Measurements from ENCODE around the gene ZPBP2.
"Not testable (repeated sequence)": the region's sequence is repeated elsewhere in the genome, so short reads cannot be mapped to it uniquely, and the experiment has no call there.

ZPBP2 gene

DNA sequence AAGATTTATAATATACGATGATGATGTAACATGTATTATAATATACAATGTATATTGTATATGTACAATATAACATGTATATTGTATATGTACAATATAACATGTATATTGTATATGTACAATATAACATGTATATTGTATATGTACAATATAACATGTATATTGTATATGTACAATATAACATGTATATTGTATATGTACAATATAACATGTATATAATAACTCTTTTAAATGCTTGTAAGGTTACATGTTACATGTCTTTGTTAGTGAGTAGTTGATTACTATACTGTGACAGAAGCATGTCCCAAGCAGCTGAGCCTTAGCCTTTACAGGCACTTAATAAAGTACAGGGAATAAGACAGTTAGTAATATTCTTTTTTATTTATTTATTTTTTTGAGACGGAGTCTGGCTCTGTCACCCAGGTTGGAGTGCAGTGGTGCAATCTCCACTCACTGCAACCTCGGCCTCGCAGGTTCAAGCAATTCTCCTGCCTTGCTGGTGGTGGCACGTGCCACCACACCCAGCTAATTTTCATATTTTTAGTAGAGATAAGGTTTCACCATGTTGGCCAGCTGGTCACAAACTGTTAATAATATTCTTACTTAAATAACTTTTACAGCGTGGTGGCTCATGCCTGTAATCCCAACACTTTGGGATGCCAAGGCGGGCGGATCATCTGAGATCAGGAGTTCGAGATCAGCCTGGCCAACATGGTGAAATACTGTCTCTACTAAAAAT lies 11.9 kb upstream of the ZPBP2 start:
- DNase-seq, result not testable (repeated sequence)

DNA sequence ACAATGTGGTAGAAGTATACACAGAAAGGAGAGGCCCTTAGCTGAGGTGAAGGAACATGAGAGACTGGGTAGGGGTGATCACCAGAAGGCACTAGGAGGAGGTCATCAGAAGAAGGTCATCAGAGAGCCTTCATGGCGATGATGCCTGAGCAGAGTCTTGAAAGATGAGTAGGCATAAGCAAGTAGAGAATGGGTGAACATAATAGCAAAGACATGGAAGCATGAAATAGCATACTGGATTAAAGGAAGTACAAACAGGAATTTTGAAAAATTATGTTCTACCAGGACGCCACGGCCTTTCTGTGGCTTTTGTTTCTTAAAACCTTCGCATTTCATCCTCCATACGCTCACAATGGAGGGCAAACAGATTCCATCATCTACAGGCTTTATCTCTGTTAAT lies 6.8 kb upstream of the ZPBP2 start:
- DNase-seq, result no peak

DNA sequence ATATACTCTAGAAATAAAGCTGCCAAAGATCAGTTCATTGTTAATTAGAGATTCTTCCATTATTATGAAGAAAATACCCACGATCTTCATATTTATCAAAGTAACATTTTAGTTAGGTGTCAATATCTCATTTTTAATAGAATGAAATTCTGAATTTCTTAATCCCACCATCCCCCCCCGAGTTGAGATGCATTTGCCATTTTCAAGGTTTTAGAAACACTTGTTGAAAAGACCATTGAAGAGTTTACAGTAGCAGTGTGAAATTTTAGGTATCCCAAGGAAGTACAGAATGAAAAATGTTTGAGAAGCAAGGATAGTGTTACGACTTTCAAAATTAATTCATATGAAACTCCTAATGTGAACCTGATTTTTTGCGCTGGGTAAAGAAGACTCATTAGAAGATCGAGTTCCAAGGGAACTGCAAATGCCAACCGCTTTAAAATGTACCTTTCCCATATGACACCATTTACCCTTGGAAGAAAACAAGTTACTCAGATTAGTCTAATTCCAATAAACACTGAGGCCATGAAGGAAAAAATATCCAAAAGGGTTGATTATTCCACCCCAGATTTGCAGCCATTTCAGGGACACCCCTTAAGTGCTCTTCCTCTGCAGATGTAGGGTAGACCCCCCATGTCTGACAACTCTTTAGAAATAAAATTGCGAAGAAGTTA lies 4.6 kb upstream of the ZPBP2 start:
- no peak for DNase-seq

DNA sequence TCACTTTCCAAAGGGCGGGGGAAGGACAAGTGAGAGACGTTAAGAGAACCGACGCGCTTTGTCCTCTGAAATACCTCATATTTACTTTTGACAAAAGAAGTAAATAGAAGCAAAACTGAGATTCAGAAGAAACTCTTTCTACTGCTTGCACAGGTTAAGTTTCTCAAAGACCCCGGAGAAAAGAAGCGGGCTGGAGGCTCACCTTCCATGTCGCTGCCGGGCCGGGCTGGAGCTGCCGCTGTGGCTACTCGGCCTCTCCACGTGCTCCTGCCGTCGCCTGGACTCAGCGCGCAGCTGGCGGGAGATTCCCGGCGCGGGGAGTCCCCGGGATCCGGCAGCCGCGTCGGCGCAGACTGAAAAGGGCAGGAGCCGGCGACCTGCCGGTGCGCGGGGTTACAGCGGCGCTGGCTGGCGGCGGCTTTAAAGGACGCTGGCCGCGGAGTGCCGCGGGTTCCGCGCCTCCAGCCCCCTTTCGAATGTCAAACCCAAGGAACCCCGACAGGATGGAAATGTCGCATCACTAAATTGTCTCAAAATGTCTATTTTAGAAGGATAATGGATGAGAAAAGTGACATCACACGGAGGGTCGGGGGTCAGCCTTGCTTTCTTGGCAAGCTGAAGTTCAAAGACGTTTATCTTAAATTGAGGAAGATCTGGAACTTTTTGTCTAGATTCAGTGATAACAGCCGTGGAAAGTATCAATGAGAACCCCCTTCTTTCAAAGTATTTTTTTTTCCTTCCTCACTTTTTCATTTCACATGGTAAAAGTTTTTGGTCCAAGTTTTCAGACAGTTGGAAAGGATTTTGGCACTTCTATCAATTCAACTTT lies 3.9 kb upstream of the ZPBP2 start, which contains the start of gene IKZF3:
Gene IKZF3, minus strand, starts transcription at position 395 of the 829 bp plus-strand sequence. Its CDS starts 186 bp downstream, at position 209.
- DNase-seq, result peak in 5 of 14 donors; percentile 0 to 25 (median 12)

- no peak for DNase-seq
Measured at GRCh38 chr17:39866013-39866730, 1.8 kb upstream of the ZPBP2 start.

- DNase-seq, result no peak
Measured at GRCh38 chr17:39867084-39867879, 720 bp upstream of the ZPBP2 start.

DNA sequence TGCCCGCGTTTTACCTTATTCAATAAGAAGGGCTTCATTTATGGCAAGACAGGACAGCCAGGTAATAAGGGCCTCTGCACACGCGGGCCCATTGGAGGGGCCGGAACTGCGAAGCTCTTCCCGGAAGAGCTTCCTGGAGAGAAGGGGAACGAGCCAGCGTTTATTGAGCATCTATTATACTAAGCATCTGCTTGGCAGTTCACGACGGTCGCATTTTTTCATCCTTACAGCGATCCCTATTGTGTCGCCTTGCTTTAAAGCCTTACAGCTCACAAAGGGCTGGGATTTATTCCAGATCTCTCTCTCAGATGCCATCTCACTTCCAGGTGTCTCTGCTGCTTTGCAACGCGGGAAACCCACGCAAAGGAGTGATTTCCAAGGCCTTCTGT lies 546 bp downstream of the ZPBP2 start:
- DNase-seq, result no peak

DNA sequence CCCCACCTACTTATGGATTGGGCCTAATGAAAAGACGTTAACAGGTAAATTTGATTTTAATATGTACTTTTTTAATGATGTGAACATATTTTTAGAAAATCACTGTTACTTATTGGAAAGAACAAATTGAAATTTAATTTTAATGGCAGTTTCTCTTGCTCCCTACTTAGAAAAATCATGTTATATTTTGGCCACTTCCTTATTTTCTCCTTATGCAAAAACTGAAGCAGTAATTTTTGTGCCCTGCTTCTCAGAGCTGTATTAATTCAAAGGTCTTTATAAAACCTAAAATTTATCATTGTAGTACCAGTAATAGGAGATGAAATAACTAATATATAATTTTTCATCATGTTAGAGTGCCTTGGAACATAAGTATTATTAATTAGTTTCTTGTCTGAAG lies 2.8 kb downstream of the ZPBP2 start:
- no peak for DNase-seq

- no peak for DNase-seq
Measured at GRCh38 chr17:39871801-39872200, 3.8 kb downstream of the ZPBP2 start.

GRCh38 chr17:39872751-39873150 lies 4.7 kb downstream of the ZPBP2 start:
- DNase-seq, result no peak

- not testable (repeated sequence) for DNase-seq
Measured at GRCh38 chr17:39886102-39886501, 18.1 kb downstream of the ZPBP2 start.

- DNase-seq, result no peak
Measured at GRCh38 chr17:39887078-39887477, 19.1 kb downstream of the ZPBP2 start.

DNA sequence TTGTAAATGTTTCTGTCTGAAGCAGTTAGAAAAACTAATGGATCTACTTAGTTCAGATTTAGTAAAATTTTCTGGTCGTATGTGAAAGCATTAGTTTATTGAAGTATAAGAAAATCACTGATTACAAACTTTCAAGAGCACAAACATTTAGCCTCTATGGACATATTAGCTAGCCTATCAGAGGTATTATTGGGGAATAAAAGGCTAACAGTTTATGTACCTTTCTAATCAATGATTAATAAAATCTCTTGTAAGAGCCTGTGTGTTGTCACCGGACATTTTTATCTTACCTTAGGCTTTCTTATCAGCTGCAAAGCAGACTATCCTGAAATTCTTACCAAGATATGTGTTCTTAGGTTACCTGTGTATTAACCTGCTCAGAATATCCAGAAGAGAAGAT lies 21.2 kb downstream of the ZPBP2 start:
- no peak for DNase-seq

DNA sequence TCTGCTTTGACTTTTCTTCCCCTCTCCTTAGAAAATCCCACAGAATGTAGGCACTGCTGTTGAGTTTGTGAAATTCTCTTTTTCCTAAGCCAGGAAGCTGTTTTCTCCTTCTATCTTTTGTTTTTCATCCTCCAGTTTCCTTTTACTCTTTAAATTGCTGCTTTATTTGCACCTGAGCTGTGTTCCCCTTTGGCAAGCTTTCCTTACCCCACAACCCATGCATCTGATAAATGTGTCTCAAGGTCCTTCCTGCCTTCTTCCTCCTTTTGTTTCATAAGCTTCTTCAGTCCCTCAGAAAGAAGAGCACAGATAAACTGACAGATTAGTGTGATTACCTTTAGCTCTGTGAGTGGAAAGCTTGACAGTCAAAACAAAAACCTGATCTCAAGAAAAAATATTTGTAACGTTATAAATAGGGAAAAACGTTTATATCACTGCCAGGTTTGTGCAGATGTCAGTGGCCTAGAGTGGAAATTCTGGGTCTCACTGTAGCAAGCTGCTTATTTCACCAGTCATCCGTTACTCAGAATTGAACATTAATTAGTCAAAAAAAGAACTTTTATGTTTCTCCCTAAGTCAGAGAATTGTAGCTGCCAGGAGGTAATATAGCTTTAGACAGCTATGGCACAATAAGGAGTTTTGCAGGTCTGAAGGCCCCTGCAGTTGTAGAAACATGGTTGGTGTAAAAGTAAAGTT lies 26.8 kb downstream of the ZPBP2 start:
- DNase-seq, result no peak

GRCh38 chr17:39898088-39898487 lies 30.1 kb downstream of the ZPBP2 start:
- DNase-seq, result no peak

GRCh38 chr17:39899215-39899614 lies 31.2 kb downstream of the ZPBP2 start:
- DNase-seq, result no peak

GRCh38 chr17:39902027-39902426 lies 34.0 kb downstream of the ZPBP2 start:
- not testable (repeated sequence) for DNase-seq

- no peak for DNase-seq
Measured at GRCh38 chr17:39903158-39903884, 35.3 kb downstream of the ZPBP2 start.

GRCh38 chr17:39904990-39905288 lies 36.9 kb downstream of the ZPBP2 start:
- DNase-seq, result no peak

DNA sequence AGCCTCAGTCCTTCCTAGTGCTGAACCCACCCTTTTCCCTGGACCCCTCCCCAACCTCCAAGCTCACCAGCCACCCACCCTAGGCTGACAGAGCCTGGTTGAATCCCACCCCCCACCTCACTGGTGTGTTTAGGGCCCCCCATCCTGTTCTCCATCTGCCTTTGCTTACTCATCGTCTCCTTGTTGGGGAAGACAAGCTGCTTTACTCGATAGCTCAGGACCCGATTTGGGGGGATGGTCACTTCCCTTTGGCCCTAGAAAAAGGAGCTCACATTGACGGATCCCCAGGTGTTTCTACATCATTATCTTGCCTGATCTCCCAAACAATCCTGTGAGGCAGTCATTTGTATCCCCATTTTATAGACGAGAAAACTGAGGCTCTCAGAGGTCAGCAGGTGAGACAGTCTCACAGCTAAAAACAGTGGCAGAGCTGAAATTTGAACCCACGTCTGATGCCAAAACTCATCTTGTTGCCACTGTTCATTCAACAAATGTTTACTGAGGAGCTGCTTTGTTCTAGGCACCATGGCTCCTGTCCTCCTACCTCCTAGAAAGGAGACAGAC lies 40.9 kb downstream of the ZPBP2 start:
- DNase-seq, result no peak
